ENCODE results near the gene CHPF.

- no peak for TF ChIP-seq CTCF (IDR thresholded peaks at IDR 0.05)
- TF ChIP-seq POLR2A (IDR thresholded peaks at IDR 0.05), result no peak
Observed at GRCh38 chr2:219505585-219505984, 38.0 kb downstream of the CHPF start.

Measured in esophagus squamous epithelium (tissue), 4 donors.